Testis (tissue), 2 donors: ENCODE measurements around the gene HYDIN.

Experiments
- CTCF ChIP-seq, 3 experiments: fragments of 450-650 bp in 2 of 3; fragments of 200-600 bp in 1 of 3; sonication (generic) in 1 of 3; IDR thresholded peaks; one replicate each; pipeline ENCODE4 v1.5.1; 2016 to 2019; ENCODE audit warnings: antibody characterized with exemption in 3 of 3, mild to moderate bottlenecking in 2 of 3, moderate library complexity in 1 of 3
- POLR2A ChIP-seq: fragments of 450-650 bp; IDR thresholded peaks from one replicate; pipeline ENCODE4 v1.6.1; 2017; ENCODE audit warnings: antibody characterized with exemption, mild to moderate bottlenecking, moderate library complexity

- no peak for TF ChIP-seq POLR2A
- TF ChIP-seq CTCF (IDR thresholded peaks at IDR 0.05): no peak
Observed at GRCh38 chr16:71273384-71273783, 42.9 kb upstream of the HYDIN start.
